ENCODE results near the gene CBY2. TPM values are rescaled to one million over a fixed set of nuclear protein-coding genes. Genes with fewer than 3 reads are reported as not detected.

Gene CBY2
- total RNA-seq, 1 donor from 2014 or later: not detected

DNA sequence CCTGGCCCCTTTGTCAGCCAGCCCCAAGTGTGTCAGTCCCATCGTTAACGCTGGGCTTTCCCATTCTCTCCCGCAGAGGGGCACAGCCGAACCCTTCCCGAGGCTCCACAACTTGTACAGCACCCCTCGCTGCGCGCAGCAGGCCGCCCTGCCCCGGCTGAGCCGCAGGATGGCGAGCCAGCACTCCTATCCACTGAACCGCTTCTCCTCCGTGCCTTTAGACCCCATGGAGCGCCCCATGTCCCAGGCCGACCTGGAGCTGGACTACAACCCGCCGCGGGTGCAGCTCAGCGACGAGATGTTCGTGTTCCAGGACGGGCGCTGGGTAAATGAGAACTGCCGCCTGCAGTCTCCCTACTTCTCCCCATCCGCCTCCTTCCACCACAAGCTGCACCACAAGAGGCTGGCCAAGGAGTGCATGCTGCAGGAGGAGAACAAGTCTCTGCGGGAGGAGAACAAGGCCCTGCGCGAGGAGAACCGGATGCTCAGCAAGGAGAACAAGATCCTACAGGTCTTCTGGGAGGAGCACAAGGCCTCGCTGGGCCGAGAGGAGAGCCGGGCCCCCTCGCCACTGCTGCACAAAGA lies 11.1 kb downstream of the CBY2 start:
- Mint-ChIP-seq H3K9me3 (ENCODE audit: unreplicated experiment) (no peaks in the 10 kb centered on the region), H3K4me1 (ENCODE audit: low read depth, unreplicated experiment) (no peaks in the 10 kb centered on the region), H3K4me3 (ENCODE audit: unreplicated experiment) (no peak overlapping the region), H3K27me3 (ENCODE audit: low read depth, unreplicated experiment) (peaks cover 2% of the 10 kb centered on the region), H3K36me3 (ENCODE audit: low read depth, unreplicated experiment) (no peaks in the 10 kb centered on the region), H3K27ac (ENCODE audit: unreplicated experiment) (no peak overlapping the region)
- Histone ChIP-seq H3K27ac (ENCODE audit: low read depth, low read length) (no peak overlapping the region), H2AFZ (ENCODE audit: low read depth, low read length) (no peak overlapping the region), H3K4me2 (ENCODE audit: low read length) (no peak overlapping the region), H3K36me3 (ENCODE audit: insufficient read depth, low read length) (no peaks in the 10 kb centered on the region), H3K79me2 (ENCODE audit: insufficient read depth, low read length) (no peaks in the 10 kb centered on the region), H3K9ac (ENCODE audit: low read length) (no peak overlapping the region), H3K4me3 (ENCODE audit: insufficient read depth, low read depth, low read length) (no peak overlapping the region), H3K27me3 (ENCODE audit: insufficient read depth, low read length) (no peaks in the 10 kb centered on the region), H3K4me1 (ENCODE audit: insufficient read depth, low read length) (no peaks in the 10 kb centered on the region), H4K20me1 (ENCODE audit: insufficient read depth, low read length) (no peaks in the 10 kb centered on the region), H3K9me3 (ENCODE audit: insufficient read depth, low read depth, low read length) (peaks cover 4% of the 10 kb centered on the region)
- no peak for DNase-seq (ENCODE audit: low read depth)
- no peak for FAIRE-seq
- TF ChIP-seq EZH2 (IDR thresholded peaks at IDR 0.05; ENCODE audit: insufficient read depth, low read length): no peak

DNA sequence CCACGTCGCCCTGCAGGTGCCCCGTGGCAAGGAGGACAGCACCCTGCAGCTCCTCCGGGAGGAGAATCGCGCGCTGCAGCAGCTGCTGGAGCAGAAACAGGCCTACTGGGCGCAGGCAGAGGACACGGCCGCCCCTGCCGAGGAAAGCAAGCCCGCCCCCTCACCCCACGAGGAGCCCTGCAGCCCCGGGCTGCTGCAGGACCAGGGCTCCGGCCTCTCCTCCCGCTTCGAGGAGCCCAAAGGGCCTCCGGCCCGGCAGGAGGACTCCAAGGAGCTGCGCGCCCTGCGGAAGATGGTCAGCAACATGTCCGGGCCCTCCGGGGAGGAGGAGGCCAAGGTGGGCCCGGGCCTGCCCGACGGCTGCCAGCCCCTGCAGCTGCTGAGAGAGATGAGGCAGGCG lies 11.6 kb downstream of the CBY2 start:
- H3K27ac ChIP-seq (ENCODE audit: low read depth, low read length): no peak overlapping the region
- DNase-seq (ENCODE audit: low read depth) (no peak), FAIRE-seq (no peak)
- TF ChIP-seq, protein P1, sequence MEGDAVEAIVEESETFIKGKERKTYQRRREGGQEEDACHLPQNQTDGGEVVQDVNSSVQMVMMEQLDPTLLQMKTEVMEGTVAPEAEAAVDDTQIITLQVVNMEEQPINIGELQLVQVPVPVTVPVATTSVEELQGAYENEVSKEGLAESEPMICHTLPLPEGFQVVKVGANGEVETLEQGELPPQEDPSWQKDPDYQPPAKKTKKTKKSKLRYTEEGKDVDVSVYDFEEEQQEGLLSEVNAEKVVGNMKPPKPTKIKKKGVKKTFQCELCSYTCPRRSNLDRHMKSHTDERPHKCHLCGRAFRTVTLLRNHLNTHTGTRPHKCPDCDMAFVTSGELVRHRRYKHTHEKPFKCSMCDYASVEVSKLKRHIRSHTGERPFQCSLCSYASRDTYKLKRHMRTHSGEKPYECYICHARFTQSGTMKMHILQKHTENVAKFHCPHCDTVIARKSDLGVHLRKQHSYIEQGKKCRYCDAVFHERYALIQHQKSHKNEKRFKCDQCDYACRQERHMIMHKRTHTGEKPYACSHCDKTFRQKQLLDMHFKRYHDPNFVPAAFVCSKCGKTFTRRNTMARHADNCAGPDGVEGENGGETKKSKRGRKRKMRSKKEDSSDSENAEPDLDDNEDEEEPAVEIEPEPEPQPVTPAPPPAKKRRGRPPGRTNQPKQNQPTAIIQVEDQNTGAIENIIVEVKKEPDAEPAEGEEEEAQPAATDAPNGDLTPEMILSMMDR (IDR thresholded peaks at IDR 0.05; ENCODE audit: insufficient read depth, low read depth, low read length): no peak
- TF ChIP-seq EZH2 (IDR thresholded peaks at IDR 0.05; ENCODE audit: insufficient read depth, low read length): no peak
- no peaks in the 10 kb centered on the region for H3K79me2 ChIP-seq (ENCODE audit: insufficient read depth, low read length)
- no peak overlapping the region for H3K4me2 ChIP-seq (ENCODE audit: low read length)
- Mint-ChIP-seq H3K27ac (ENCODE audit: unreplicated experiment) (no peak overlapping the region), H3K9me3 (ENCODE audit: unreplicated experiment) (no peaks in the 10 kb centered on the region), H3K4me3 (ENCODE audit: unreplicated experiment) (no peak overlapping the region), H3K27me3 (ENCODE audit: low read depth, unreplicated experiment) (peaks cover 2% of the 10 kb centered on the region), H3K4me1 (ENCODE audit: low read depth, unreplicated experiment) (peaks cover 2% of the 10 kb centered on the region), H3K36me3 (ENCODE audit: low read depth, unreplicated experiment) (no peaks in the 10 kb centered on the region)
- H3K9me3 ChIP-seq (ENCODE audit: insufficient read depth, low read depth, low read length): peaks cover 4% of the 10 kb centered on the region
- H3K9ac ChIP-seq (ENCODE audit: low read length): no peak overlapping the region
- no peaks in the 10 kb centered on the region for H3K36me3 ChIP-seq (ENCODE audit: insufficient read depth, low read length)
- H4K20me1 ChIP-seq (ENCODE audit: insufficient read depth, low read length): no peaks in the 10 kb centered on the region
- no peaks in the 10 kb centered on the region for H3K4me1 ChIP-seq (ENCODE audit: insufficient read depth, low read length)
- no peaks in the 10 kb centered on the region for H3K27me3 ChIP-seq (ENCODE audit: insufficient read depth, low read length)
- no peak overlapping the region for H2AFZ ChIP-seq (ENCODE audit: low read depth, low read length)
- H3K4me3 ChIP-seq (ENCODE audit: insufficient read depth, low read depth, low read length): no peak overlapping the region

DNA sequence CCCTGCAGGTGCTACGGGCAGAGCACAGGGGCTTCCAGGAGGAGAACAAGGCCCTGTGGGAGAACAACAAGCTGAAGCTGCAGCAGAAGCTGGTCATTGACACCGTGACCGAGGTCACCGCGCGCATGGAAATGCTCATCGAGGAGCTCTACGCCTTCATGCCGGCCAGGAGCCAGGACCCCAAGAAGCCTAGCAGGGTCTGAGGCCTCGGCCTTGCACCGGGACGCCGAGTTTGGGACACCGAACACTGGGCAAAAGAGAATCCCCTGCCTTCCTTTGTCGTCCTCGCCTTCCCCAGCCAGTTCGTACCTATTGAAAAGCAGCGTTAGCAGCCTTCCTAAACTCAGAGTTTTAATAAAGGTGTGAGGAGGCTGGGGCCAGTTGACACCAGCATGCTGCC lies 12.1 kb downstream of the CBY2 start:
- no peaks in the 10 kb centered on the region for H3K4me1 ChIP-seq (ENCODE audit: insufficient read depth, low read length)

More for the DNA sequence above, 12.1 kb downstream of the CBY2 start:
- Histone ChIP-seq H3K27me3 (ENCODE audit: insufficient read depth, low read length) (no peaks in the 10 kb centered on the region), H3K27ac (ENCODE audit: low read depth, low read length) (no peak overlapping the region), H3K4me2 (ENCODE audit: low read length) (no peak overlapping the region), H3K9ac (ENCODE audit: low read length) (no peak overlapping the region), H4K20me1 (ENCODE audit: insufficient read depth, low read length) (no peaks in the 10 kb centered on the region), H3K9me3 (ENCODE audit: insufficient read depth, low read depth, low read length) (peaks cover 4% of the 10 kb centered on the region), H3K36me3 (ENCODE audit: insufficient read depth, low read length) (no peaks in the 10 kb centered on the region), H3K79me2 (ENCODE audit: insufficient read depth, low read length) (no peaks in the 10 kb centered on the region), H2AFZ (ENCODE audit: low read depth, low read length) (no peak overlapping the region), H3K4me3 (ENCODE audit: insufficient read depth, low read depth, low read length) (no peak overlapping the region)
- H3K4me1 Mint-ChIP-seq (ENCODE audit: low read depth, unreplicated experiment): peaks cover 6% of the 10 kb centered on the region
- FAIRE-seq: no peak
- DNase-seq (ENCODE audit: low read depth): no peak
- no peaks in the 10 kb centered on the region for H3K9me3 Mint-ChIP-seq (ENCODE audit: unreplicated experiment)
- TF ChIP-seq, protein P1 (IDR thresholded peaks at IDR 0.05; ENCODE audit: insufficient read depth, low read depth, low read length): no peak
- no peak for TF ChIP-seq EZH2 (IDR thresholded peaks at IDR 0.05; ENCODE audit: insufficient read depth, low read length)
- H3K27ac Mint-ChIP-seq (ENCODE audit: unreplicated experiment): no peak overlapping the region
- peaks cover 2% of the 10 kb centered on the region for H3K27me3 Mint-ChIP-seq (ENCODE audit: low read depth, unreplicated experiment)
- H3K4me3 Mint-ChIP-seq (ENCODE audit: unreplicated experiment): no peak overlapping the region
- no peaks in the 10 kb centered on the region for H3K36me3 Mint-ChIP-seq (ENCODE audit: low read depth, unreplicated experiment)
